Stimulated activated CD8-positive, alpha-beta memory T cell treated with anti-CD3 and anti-CD28 coated beads, Interleukin-7, amount 100 ng/mL, for 48 hours (primary cell): ENCODE data around the gene OR2T6.
"Not testable (repeated sequence)": the region's sequence is repeated elsewhere in the genome, so short reads cannot be mapped to it uniquely, and the experiment has no call there.

Experiments used
- DNase-seq, 2 donors: peaks; one replicate each; pipeline ENCODE4 v3.0.0-alpha.2; 2020; ENCODE audit warnings: low read depth in 1 of 2; ENCODE audit errors: extremely low read depth in 1 of 2

The OR2T6 gene

DNA sequence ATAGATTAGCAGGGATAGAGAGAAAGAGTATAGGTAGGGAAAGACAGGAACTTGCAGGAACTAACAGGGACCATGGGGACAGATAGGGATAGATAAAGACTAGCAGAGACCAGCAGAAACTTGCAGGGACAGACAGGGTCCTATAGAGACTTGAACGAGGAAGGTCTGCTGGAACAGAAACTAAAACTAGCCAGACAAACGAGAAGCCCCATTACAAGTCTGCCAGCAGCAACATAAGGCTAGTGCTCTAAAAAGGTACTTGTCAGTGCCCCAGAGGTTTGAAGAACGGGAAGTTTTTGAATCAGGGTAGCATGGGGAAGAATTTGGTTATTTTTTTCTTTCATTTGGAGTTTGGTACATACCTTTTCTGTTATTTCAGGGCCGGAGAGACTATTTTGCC lies 56.7 kb downstream of the OR2T6 start:
- not testable (repeated sequence) for DNase-seq

DNA sequence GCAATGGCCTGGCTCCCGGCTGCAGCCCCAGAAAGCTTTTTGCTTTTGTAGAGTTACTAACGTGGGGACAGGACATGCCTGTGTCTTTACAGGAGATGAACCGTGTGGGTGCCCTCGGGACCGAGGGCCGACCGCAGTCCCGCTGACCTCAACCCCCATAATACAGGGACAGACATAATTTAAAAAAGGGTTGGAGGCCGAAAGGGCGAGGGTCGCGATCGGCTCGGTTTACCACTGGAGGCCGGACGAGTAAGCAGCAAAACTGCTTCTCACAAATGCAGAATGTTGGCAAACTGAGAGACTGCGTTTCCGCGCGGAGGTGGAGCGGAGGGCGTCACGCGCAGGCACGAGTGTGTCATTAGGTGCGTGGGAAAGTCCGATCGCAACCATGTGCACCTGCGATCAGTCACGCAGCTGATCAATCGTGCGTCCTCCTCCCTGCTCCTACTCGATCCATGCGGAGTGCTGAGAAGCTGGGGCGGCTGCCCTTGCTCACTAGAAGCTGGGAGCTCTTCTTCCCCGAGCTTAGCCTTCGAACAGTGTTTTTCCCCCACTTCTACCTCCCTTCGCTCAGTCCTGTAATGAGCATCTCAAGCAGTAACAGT lies 58.4 kb downstream of the OR2T6 start:
- not testable (repeated sequence) for DNase-seq

DNA sequence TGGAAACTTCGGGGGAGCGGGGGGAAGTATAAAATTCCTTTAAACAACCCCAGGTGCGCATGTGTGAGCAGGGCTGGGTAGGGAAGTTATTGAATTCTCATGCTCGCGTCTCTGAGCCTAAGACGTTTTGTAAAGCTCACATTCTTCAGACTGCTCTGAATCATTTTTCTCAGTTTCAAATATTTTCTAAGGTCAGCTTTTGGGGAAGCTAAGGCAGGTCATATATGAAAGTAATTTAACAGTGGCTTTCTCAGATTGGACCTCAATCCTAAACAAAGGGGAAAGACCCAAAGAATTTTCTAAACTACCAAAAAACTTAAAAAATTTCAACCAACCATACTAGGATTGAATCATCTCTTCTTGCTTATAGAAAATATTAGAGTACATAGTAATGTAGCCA lies 59.4 kb downstream of the OR2T6 start:
- DNase-seq, result not testable (repeated sequence)

DNA sequence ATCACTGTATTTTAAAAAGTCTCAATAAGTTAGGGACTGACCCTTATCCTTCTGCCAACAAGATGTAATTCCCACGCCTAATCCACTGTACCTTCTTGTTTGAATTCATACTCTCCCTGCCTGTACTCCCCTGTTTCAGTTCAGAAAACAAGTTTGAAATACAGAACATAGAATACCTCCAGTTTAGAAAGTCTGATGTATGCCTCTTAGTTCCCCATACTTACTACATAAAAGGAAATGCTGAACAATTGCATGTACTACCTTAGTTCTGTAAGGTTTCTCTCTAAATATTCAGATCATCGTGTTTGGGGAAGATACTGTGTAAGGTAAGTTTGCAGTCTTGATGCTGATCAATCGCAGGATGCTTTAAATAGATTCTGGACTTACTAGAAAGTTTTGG lies 60.8 kb downstream of the OR2T6 start:
- DNase-seq, result not testable (repeated sequence)

DNA sequence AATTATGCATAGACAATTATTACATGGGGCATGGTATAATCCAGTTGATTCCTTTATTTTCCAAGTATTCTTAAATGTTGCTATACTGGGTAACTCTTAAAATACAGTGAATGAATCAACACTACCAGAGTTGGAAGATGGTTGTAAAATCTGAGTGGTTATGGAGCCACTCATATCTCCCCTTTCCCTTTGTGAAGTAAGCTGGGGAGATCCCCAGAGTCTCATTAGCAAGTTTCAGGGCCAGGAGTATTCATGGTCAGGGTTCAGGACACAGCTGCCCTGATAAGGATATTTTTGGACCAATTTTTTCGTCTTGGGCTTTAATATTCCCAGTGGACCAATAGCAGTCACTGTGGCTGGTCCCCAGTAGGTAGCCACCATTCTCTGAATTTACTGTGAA lies 63.1 kb downstream of the OR2T6 start:
- DNase-seq, result not testable (repeated sequence)

DNA sequence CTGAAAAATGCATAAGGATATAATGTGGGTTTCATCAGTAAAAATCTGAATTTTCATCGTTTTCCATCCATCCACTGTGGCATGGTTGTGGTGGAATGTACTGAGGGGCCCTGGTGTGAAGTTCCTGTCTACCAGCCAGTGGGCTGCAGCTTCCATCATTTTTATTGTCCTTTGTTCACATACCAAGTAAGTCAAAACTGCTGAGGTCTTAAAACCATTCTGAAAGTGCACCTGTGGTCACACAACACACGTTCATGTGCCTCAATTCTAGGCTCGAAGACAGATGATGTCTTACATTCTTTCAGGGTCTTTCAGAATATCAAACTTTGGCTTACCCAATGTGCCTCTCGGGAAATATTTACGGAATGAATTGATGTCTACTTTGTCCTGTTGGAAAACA lies 63.7 kb downstream of the OR2T6 start:
- DNase-seq, result not testable (repeated sequence)
